Activated CD4-positive, alpha-beta T cell treated with anti-CD3 and anti-CD28 coated beads, Interleukin-2, amount 10 ng/mL, durations not matched to agents 7 days and 5 days (primary cell): ENCODE measurements around the gene DYNC1I2. TPM values are rescaled to one million over a fixed set of nuclear protein-coding genes. Genes with fewer than 3 reads are reported as not detected.

Experiments used
- CTCF ChIA-PET: fragments of 350-600 bp; sonication (Branson Sonifier 250); formaldehyde crosslinking; loops from one replicate; lab custom pipeline; 2021; ENCODE audit warnings: antibody characterized with exemption; lab: Charles Lee
- POLR2A ChIA-PET: fragments of 350-600 bp; sonication (Branson Sonifier 250); formaldehyde crosslinking; loops from one replicate; lab custom pipeline; 2021; ENCODE audit warnings: antibody characterized with exemption; lab: Charles Lee
- DNase-seq: peaks from one replicate; pipeline ENCODE4 v3.0.0-alpha.2; 2020
- H3K27ac Mint-ChIP-seq: one replicate; pipeline ENCODE4 v1.8.0; 2021; ENCODE audit warnings: mild to moderate bottlenecking, moderate library complexity, mixed read lengths
- H3K27me3 Mint-ChIP-seq: one replicate; pipeline ENCODE4 v1.8.0; 2021; ENCODE audit warnings: mixed read lengths
- H3K36me3 Mint-ChIP-seq: one replicate; pipeline ENCODE4 v1.8.0; 2021; ENCODE audit warnings: low read depth, mixed read lengths
- H3K4me1 Mint-ChIP-seq: one replicate; pipeline ENCODE4 v1.8.0; 2021; ENCODE audit warnings: mixed read lengths
- H3K4me3 Mint-ChIP-seq: one replicate; pipeline ENCODE4 v1.8.0; 2021; ENCODE audit warnings: mild to moderate bottlenecking, moderate library complexity, mixed read lengths
- H3K9me3 Mint-ChIP-seq: one replicate; pipeline ENCODE4 v1.8.0; 2021; ENCODE audit warnings: mixed read lengths
- total RNA-seq, 2 experiments: library from RNA; stranded (reverse); gene quantifications; one replicate each; pipeline ENCODE4 v1.2.3, GENCODE V29; 2021

The DYNC1I2 gene
- total RNA-seq, 2 experiments from 2014 or later: 49.5 to 52.5 TPM

DNA sequence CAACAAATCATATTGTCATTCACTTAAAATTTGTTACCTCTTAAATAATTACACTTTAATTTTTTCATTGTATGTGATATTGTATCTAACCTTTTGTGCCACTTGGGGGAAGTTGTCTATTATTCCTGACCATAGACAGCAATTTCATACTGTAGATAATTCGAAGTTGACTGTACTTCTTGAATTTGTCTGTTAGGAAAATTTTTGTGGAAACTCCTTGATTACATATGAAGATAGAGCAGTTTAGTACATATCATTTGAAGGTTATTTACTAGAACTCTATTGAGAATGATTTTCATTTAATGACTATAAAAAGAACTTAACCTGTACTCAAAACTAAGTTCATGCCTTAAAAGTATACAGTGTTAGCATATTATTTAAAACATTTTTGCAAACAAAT is 5.1 kb downstream of the DYNC1I2 start:
- H3K4me1 Mint-ChIP-seq: peaks cover 18% of the 10 kb centered on the region
- CTCF ChIA-PET: interaction anchor here (0.9 to 1.0 kb wide), 2 partner anchors 12 to 435 kb away, joined by 3 read pairs; no protein-coding TSS in a partner anchor
- no peak overlapping the region for H3K27ac Mint-ChIP-seq
- no peaks in the 10 kb centered on the region for H3K27me3 Mint-ChIP-seq
- no peaks in the 10 kb centered on the region for H3K9me3 Mint-ChIP-seq
- no peak overlapping the region for H3K4me3 Mint-ChIP-seq
- H3K36me3 Mint-ChIP-seq: peaks cover 42% of the 10 kb centered on the region
- POLR2A ChIA-PET: no interaction called here
- DNase-seq: no peak

DNA sequence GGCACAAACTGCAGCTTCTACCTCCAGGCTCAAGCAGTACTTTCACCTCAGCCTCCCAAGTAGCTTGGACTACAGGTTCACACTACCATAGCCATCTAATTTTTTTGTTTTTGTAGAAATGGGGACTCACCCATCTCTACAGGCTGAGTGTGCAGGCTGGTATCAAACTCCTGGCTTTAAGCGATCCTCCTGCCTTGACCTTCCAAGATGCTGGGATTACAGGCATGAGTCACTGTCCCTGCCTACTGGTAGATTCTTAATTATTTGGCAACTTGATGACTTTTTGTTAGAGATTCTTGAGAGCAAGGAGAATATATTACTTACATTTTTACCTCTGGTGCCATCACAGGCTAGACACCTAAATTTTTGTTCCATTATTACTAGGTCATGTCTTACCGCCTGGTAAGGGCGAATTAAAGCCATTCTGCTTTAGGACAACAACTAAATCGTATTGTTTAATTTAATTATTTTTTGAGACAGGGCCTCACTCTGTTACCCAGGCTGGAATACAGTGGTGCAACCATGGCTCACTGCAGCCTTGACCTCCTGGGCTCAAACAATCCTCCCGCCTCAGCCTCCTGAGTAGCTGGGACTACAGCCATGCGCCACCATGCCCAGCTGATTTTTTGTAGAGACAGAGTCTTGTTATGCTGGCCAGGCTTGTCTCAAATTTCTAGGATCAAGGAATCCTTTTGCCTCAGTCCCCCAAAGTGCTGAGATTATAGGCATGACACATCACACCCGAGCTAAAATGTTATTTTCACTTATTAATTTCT is 15.7 kb downstream of the DYNC1I2 start:
- Mint-ChIP-seq H3K9me3 (no peaks in the 10 kb centered on the region), H3K27ac (no peak overlapping the region), H3K4me1 (peaks cover 5% of the 10 kb centered on the region), H3K27me3 (no peaks in the 10 kb centered on the region), H3K36me3 (peaks cover 8% of the 10 kb centered on the region), H3K4me3 (no peak overlapping the region)
- DNase-seq: no peak
- POLR2A ChIA-PET: no interaction called here
- CTCF ChIA-PET: interaction anchor here (0.7 to 1.6 kb wide), 4 partner anchors 221 to 426 kb away, joined by 4 to 6 read pairs (median 5); no protein-coding TSS in a partner anchor

DNA sequence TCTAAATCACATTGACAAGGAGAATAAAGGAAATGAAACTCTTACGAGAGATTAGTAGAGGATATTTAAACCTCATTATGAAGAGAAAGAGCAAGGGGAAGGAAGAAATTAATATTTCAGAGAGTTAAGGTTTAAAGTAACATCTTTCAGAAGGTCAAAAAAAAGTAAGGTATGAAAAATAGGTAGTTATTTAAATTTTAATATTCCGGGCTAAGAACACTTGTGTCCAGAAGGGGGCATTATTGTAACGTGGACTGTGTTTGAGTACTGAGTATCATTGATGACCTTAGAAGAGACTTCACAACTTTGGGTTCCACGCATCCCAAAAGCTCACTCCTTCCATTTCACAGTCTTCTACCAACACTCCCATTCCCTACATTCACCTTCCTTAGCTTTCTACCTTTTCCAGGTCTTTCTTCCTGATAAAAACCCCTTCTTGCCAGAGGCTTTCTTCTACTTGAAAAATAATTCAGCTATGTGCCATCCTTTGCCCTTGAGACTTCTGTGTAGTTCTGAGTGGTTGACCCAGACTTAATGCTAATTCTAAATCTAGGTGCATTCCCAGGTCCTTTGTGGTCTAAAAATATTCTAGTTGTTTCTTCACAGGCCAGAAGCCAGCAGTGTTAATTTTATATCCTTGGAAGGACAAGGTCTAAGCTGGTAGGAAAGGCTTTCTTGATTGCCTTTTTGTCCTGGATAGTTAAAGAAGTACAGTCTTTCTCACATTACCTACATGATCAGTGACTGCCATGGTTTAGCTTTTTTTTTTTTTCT is 16.5 kb downstream of the DYNC1I2 start:
- peak; percentile 20 for DNase-seq
- no peak overlapping the region for H3K27ac Mint-ChIP-seq
- ChIA-PET POLR2A (interaction anchor here (0.7 kb wide), 1 partner anchor 82 kb away, joined by 3 read pairs; no protein-coding TSS in a partner anchor), CTCF (interaction anchor here (0.7 to 1.6 kb wide), 6 partner anchors 16 to 425 kb away, joined by 3 to 6 read pairs (median 4); partner anchors contain the start of gene DLX2)
- no peaks in the 10 kb centered on the region for H3K9me3 Mint-ChIP-seq
- peaks cover 8% of the 10 kb centered on the region for H3K36me3 Mint-ChIP-seq
- H3K4me1 Mint-ChIP-seq: peaks cover 5% of the 10 kb centered on the region
- no peaks in the 10 kb centered on the region for H3K27me3 Mint-ChIP-seq
- no peak overlapping the region for H3K4me3 Mint-ChIP-seq

DNA sequence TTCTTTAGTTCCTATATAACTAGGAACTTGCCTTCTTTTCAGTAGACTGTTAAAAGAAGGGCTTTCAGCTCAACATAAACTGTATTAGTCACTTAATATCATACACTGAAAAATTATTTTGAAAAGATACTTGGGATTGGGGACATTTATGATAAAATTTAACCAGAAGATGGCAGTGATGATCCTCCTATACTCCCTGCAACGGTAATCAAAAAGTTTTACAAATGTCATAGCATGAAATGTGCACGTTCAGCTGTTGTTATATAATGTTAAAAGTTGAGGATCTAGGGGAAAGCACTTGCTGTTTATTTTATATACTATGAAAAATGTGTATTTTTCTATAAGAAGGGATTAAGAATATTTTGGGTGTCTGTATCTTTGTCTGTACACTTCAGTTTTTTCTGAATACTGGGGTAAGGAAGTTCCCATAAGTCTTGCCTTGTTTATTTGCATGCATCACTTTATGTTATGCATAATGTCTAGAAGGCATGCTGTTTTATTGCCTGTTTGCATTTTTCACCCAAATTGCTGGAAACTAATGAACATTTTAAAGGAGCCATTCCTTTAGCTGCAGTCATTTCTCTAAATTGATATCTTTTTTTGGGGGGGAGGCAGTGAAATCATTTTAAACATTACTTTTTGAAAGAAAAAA is 19.0 kb downstream of the DYNC1I2 start:
- DNase-seq: no peak
- Mint-ChIP-seq H3K27me3 (no peaks in the 10 kb centered on the region), H3K36me3 (peaks cover 9% of the 10 kb centered on the region), H3K4me1 (peaks cover 5% of the 10 kb centered on the region), H3K27ac (no peak overlapping the region), H3K9me3 (no peaks in the 10 kb centered on the region), H3K4me3 (no peak overlapping the region)
- CTCF ChIA-PET: interaction anchor here (0.7 to 2.9 kb wide), 5 partner anchors 19 to 421 kb away, joined by 3 to 11 read pairs (median 3); partner anchors contain the start of genes DLX2 and DYNC1I2
- POLR2A ChIA-PET: no interaction called here

DNA sequence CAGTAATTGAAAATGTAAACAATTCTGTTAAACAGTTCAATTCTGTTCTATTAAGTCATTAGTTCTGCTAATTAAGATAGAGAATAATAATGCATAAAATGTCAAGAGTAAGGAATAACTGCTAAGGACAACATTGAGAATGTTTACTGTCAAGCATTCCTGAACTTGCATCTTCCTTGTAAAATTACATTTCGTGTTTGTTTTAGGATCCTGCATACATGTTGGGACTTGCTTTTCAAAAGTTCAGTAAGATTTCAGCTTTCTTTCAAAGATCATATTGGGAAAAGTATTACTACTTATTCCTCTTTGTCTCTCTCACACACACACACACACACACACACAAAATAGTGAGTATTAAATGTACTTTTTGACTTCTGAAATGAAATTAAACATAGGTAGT is 20.5 kb downstream of the DYNC1I2 start:
- CTCF ChIA-PET: interaction anchor here (0.9 to 2.9 kb wide), 2 partner anchors 215 to 398 kb away, joined by 3 to 11 read pairs; partner anchors contain the start of gene HAT1
- POLR2A ChIA-PET: interaction anchor here (0.6 kb wide), 1 partner anchor 29 kb away, joined by 3 read pairs; no protein-coding TSS in a partner anchor
- H3K36me3 Mint-ChIP-seq: peaks cover 9% of the 10 kb centered on the region
- H3K27ac Mint-ChIP-seq: no peak overlapping the region
- peaks cover 15% of the 10 kb centered on the region for H3K4me1 Mint-ChIP-seq
- no peak overlapping the region for H3K4me3 Mint-ChIP-seq
- H3K9me3 Mint-ChIP-seq: no peaks in the 10 kb centered on the region
- no peaks in the 10 kb centered on the region for H3K27me3 Mint-ChIP-seq
- DNase-seq: no peak

DNA sequence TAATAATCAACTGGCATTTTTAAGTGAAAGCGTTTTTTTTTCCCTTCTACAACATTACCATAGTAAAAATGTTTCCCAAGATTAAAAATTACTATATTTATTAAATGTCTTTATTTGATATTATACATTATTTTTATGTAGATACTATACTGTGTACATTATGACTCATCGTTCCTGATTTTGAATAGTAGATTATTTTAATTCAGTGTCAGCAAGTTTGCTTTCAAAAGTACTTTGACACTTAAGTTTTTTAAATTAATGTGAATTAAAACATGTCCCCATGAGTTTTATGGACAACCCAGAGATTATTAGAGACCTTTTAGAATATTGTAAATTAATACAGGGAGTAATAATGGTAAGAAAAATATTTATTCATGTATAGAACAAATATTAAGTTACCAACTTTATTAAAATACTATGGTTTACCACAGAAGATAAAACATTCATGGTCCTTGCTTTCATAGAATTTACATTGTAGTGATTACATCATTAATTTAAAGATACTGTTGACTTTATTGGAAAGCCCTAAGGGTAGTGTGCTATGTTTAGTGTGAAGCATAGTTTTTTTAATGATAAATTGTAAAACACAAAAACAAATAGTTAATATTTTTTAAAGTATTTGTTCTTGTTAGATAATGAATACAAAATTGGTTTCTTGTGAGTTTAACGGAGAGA is 21.9 kb downstream of the DYNC1I2 start:
- Mint-ChIP-seq H3K27ac (no peak overlapping the region), H3K9me3 (no peaks in the 10 kb centered on the region), H3K36me3 (peaks cover 5% of the 10 kb centered on the region), H3K4me3 (no peak overlapping the region), H3K4me1 (peaks cover 15% of the 10 kb centered on the region), H3K27me3 (no peaks in the 10 kb centered on the region)
- DNase-seq: no peak
- ChIA-PET POLR2A (no interaction called here), CTCF (interaction anchor here (0.6 kb wide), 1 partner anchor 115 kb away, joined by 3 read pairs; no protein-coding TSS in a partner anchor)

DNA sequence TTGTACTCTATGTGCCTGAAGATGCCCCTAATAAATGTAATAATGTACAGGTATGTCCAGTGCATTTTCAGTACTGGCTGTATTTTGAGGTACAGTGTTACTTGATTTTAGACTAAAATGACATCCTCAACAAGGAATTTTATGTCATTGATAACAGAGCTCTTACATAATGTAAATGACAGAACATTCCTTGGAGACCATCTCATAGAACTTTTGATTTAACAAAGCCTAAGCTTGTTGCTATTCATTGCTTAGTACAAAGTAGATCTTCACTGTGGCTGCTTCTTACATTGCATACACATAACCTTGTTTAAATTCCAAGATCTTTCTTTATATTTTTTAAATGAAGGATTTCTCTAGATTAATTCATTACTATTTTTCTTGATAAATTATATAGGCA is 24.1 kb downstream of the DYNC1I2 start:
- no peak for DNase-seq
- peaks cover 12% of the 10 kb centered on the region for H3K36me3 Mint-ChIP-seq
- POLR2A ChIA-PET: no interaction called here
- H3K27me3 Mint-ChIP-seq: no peaks in the 10 kb centered on the region
- no peaks in the 10 kb centered on the region for H3K9me3 Mint-ChIP-seq
- no peak overlapping the region for H3K27ac Mint-ChIP-seq
- no peak overlapping the region for H3K4me3 Mint-ChIP-seq
- CTCF ChIA-PET: interaction anchor here (0.8 to 2.4 kb wide), 2 partner anchors 12 to 22 kb away, joined by 3 to 5 read pairs; no protein-coding TSS in a partner anchor
- peaks cover 12% of the 10 kb centered on the region for H3K4me1 Mint-ChIP-seq

DNA sequence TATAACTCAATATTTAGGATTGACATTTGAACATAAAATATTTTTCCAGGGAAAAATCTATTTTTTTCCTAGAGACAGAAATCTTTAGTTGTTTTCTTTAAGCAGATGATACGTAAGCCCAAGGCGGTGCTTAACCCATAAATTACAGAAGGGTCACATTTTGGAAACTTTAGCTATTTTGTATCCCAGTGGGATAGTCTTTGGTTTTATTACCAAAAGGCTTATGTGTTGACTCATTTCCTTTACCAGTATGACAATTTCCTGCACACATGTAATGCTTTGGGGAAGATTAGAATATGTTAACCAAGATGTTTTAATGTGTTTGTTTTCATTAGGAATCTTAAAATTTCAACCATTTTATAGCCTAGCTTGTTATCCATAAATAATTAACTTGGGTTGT is 24.8 kb downstream of the DYNC1I2 start:
- Mint-ChIP-seq H3K36me3 (peaks cover 12% of the 10 kb centered on the region), H3K27ac (no peak overlapping the region), H3K27me3 (no peaks in the 10 kb centered on the region), H3K4me3 (no peak overlapping the region), H3K9me3 (no peaks in the 10 kb centered on the region), H3K4me1 (peaks cover 10% of the 10 kb centered on the region)
- DNase-seq: no peak
- ChIA-PET POLR2A (no interaction called here), CTCF (interaction anchor here (0.8 to 2.4 kb wide), 2 partner anchors 12 to 23 kb away, joined by 3 to 5 read pairs; no protein-coding TSS in a partner anchor)

DNA sequence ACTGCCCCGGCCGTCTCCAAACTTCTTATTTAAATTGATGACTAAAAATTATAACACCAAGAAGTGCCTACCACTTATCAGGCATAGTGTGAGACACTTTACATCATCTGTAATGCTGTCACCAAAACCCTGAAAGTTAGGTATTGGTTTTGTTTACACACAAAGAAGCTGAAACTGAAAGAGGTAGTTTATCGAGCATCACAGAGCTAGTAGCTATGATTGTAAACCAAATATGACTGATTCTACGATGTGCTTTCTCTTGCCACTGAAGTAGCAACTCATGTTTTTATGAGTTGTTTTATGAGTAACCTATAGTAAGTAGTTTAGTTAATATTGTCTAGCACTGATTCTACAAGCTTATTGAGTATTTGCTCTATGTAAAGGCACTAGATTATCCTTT is 31.5 kb downstream of the DYNC1I2 start:
- Mint-ChIP-seq H3K9me3 (no peaks in the 10 kb centered on the region), H3K4me3 (no peak overlapping the region), H3K4me1 (peaks cover 5% of the 10 kb centered on the region), H3K36me3 (peaks cover 18% of the 10 kb centered on the region), H3K27me3 (no peaks in the 10 kb centered on the region), H3K27ac (no peak overlapping the region)
- CTCF ChIA-PET: no interaction called here
- DNase-seq: no peak
- POLR2A ChIA-PET: no interaction called here

DNA sequence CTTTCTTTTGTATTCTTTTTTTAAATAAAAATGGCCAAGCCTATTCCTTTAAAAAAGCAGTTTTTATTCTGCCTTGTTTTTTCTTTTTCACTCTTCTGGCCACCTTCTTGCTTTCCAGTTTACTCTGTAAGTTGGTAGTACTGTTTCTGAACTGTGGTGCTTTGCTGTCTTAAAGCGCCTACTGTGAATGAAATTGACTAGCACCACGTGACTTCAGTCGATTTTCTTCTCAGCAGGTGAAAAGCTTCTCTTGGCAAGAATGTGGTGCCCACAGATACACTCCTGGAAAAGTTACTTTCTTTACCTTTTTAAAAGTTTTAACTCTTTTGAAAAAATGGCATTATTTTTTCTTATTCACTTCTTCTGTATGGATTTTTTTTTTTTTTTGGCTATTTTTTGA is 32.4 kb downstream of the DYNC1I2 start:
- ChIA-PET CTCF (interaction anchor here (0.7 kb wide), 1 partner anchor 754 kb away, joined by 5 read pairs; no protein-coding TSS in a partner anchor), POLR2A (no interaction called here)
- Mint-ChIP-seq H3K4me3 (no peak overlapping the region), H3K27me3 (no peaks in the 10 kb centered on the region), H3K27ac (no peak overlapping the region), H3K36me3 (peaks cover 18% of the 10 kb centered on the region), H3K9me3 (no peaks in the 10 kb centered on the region), H3K4me1 (peaks cover 5% of the 10 kb centered on the region)
- DNase-seq: no peak

DNA sequence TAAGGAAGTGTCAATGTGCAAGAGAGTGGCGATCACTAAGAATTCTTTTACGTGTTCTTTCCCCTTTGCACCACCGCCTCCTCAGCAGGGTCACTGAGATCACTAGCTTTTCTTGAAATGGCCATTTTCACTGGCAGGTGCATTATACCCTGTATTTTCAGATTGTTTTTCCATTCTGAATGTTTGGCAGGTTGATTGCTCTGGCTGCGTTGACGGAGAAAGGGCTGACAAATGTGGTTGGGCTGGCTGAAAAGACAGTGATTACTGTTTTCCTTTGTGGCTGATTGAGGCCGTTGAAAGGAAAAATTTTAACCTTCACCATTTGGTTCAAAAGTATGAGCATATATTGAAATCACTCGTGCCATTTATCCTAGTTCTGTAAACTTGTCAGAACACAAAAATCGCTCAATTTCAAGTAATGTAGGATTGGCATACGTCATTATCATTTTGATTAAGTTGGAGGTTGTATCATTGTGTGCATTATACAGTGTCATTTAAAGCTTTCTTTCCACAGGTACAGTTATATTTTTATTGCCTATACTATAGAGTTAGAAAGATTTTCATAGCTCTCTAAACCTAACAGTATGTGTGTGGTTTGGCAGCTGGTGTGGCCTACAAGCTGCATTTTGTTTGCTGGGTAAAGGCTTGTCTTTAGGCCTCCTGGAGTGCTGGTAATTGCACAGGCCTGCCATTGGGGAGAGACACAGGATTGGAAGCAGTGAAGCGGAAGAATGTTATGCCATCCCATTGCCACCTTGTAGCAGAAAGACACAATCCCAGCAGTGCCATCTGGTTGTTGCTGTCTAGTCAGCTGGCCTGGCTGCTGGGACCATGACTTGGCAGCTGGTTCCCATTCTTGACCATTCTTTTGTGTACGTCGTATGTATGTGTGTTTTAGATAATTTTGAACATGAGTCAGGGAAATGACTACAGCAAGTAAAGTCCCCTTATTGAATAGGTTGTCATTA is 36.7 kb downstream of the DYNC1I2 start:
- no peaks in the 10 kb centered on the region for H3K27me3 Mint-ChIP-seq
- H3K4me1 Mint-ChIP-seq: no peaks in the 10 kb centered on the region
- peaks cover 17% of the 10 kb centered on the region for H3K36me3 Mint-ChIP-seq
- H3K27ac Mint-ChIP-seq: no peak overlapping the region
- no peak for DNase-seq
- ChIA-PET POLR2A (no interaction called here), CTCF (interaction anchor here (1.0 to 1.1 kb wide), 3 partner anchors 8 to 56 kb away, joined by 3 read pairs; no protein-coding TSS in a partner anchor)
- no peak overlapping the region for H3K4me3 Mint-ChIP-seq
- no peaks in the 10 kb centered on the region for H3K9me3 Mint-ChIP-seq
